Hindlimb muscle (tissue), 1 donor: ENCODE results near the gene LRFN2. TPM values are rescaled to one million over a fixed set of nuclear protein-coding genes. Genes with fewer than 3 reads are reported as not detected.

ENCODE experiments used
- DNase-seq: peaks from one replicate; pipeline ENCODE4 v3.0.0-alpha.2; 2013
- polyA plus RNA-seq: library from polyadenylated mRNA; unstranded; fragments of 120-200 nt; gene quantifications from one replicate; pipeline ENCODE4 v1.2.1, GENCODE V29; 2013; ENCODE audit not compliant: insufficient read length

LRFN2 gene
- polyA plus RNA-seq, 1 donor: 0.08 TPM

DNA sequence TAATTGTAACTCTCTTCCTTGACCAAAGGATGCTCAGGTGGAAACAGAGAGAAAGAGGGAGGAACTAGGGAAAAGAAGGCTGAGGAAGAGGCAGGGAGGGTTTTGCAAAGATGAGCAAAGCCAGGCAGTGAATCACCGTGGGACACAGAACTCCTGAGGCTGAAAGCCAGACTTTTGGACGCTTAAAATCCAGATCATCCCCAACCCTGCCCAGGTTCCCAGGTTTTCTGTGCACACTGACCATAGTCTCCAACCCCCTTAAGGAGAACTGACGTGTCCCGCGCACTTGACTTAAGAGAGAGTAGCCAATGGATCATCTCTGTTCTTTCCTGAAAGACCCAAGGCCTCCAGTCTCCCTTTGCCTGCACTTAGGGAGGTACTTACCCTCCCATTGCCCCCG, 75.3 kb downstream of the LRFN2 start:
- DNase-seq: no peak

DNA sequence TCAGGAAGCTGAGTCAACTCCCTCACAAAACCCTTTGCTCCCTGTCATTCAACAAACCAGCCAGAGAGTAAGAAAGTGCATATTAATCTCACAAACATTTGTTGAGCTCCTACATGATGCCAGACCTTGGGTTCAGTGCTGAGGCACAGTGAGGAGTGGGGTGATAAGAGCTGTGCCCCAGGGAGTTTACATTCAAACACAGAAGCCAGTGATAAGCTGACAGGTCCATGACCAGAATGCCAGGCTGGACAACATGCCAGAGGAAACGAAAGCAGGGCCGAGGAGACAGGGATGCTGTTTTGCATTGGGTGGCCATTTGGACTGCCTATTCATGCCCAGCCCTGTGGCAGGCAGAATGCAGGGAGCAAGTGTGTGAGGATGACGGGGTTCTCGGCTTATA, 76.7 kb downstream of the LRFN2 start:
- DNase-seq: no peak

GRCh38 chr6:40509716-40510260, 77.4 kb downstream of the LRFN2 start:
- DNase-seq: no peak

DNA sequence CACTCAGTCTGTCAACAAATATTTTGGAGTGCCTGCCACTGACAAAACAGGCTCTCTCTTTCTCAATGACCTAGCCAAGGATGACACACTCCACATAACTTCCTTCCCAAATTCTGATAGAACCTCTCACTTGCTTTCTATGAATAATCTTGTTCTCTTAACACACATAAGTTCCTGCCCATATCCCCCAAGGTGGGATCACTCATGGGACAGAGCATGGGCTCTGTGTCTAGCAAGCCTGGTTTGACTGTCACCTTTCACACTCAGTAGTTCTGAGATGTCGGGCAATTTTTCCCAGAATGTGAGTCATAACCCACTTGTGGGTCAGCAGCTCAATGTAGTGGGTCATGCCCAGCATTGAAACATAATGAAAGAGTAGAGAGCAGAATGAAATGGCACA, 78.1 kb downstream of the LRFN2 start:
- DNase-seq: no peak

DNA sequence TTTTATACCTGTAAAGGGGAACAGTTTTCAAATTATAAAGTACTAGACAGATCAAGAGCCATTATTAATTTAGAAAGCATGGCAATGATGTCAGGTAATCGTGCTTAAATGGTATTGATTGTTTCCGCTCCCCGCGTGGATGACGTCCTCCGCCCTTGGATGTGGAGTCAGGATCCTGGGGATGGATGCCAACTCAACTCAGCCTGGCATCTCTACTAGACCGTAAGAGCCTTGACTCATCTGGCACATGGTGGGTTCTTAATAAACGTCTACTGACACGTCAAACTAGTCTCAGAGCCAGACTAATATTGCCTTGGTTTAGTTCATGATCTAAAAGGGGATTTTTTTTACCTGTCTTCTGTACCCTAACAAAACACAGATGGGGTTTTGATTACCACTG, 80.2 kb downstream of the LRFN2 start:
- no peak for DNase-seq

DNA sequence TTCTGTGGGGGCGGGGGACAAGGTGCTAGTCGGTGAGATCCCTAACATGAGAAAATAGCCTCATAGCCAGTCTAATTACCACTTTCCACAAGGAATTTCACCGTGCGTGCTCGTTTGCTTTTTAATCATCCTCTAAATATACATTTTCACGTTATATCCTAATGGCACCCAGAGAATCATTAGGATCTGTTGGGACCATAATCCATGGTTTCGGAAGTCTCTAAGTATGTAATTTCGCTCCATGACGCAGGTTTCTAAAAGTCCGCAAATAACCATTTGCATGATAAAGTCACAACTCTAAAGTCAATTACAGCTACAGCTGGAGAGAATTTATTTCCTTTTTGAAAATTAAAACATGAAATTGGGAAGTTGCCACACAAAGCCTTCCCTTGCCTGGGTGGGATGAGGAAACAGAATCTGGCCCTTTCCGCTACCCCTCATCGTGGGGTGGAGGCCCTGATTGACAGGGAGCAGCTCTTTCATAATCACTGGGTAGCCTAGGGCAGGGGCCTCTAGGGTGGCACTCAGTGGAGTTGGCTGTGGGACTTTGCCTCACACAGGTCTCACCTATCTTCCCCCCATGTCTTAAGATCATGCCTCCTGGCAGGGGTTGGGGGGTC, 81.9 kb downstream of the LRFN2 start:
- no peak for DNase-seq

- DNase-seq: no peak
Observed at GRCh38 chr6:40504274-40504673, 82.9 kb downstream of the LRFN2 start.

- DNase-seq: no peak
Observed at GRCh38 chr6:40500227-40500626, 86.9 kb downstream of the LRFN2 start.

DNA sequence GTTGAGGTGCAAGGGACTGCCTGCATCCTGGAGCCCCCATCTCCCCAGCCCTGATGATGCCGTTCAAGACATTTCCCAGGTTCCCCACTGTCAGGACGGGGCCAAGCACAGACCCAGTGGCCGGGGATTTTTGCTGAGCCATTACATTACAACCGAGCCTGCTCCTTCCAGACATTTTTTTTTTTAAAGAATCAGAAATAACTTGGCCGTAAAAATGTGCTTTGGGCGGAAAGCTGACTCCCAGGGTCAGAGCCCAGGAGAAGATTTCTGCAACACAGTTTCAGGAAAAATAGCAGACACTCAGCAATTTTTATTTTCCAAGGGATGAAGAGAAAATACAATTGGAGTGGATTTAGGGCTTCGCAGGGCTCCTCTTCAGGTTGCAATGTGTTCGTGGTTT, 87.9 kb downstream of the LRFN2 start:
- DNase-seq: peak; percentile 70

GRCh38 chr6:40498148-40498547, 89.0 kb downstream of the LRFN2 start:
- DNase-seq: no peak

DNA sequence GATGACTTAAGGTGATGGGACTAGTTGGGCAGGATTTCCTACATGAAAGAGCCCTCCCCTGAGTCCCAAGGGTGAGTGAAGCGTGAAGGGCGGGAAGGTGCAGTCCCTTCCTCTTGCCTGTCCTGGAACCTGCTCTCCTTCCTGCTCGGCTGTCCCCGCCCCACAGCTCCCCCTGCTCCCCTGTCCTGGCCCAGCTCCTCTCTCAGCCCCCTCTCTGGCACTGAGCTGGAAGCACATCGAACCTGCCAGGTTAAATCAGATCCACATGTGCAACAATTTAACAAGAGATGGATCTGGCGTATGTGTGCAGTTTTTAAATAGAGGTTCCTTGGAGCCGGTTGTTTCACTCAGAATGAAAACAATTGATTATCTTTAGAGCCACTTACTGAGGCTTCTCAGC, 95.0 kb downstream of the LRFN2 start:
- DNase-seq: peak; percentile 46

- DNase-seq: no peak
Observed at GRCh38 chr6:40490508-40490907, 96.7 kb downstream of the LRFN2 start.

GRCh38 chr6:40489798-40490197, 97.4 kb downstream of the LRFN2 start:
- DNase-seq: no peak

GRCh38 chr6:40486576-40486975, 100.6 kb downstream of the LRFN2 start:
- no peak for DNase-seq

DNA sequence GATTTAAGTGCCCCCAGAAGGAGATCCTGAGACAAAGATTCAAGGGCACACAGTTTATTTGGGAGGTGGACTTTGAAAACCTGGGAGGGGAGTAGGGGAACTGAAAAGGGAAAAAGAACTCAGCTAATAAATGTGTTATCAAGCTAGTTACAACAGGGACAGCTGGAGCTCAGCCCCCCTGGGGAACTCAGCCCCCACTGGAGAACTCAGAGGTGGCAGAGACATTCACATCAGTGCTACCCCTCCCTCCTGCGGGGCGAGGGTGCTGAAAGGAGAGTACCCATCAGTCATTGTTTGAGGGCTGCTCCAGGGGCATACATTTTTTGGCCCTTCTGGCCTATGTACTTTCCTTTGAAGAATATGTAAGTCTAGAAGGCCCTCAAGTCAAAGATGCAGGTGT, 101.4 kb downstream of the LRFN2 start:
- no peak for DNase-seq

DNA sequence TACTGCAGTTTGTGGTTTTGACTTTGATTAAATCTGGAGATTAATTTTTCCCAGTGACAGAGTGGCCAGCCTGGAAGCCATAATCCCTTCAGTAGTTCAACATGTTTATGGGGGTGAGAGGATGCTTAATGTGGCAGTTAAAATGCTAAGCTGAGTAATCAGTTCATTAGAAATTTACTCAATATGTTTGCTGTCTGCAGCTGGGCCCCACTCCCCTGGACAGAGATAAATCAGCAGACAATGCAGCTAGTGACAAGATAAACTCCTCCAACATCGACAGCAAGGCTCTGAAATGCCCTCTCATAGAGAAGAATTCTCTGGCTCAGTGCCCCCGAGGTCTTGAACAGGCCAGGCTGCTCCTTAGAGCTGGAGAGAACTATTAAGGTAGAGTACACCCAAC, 101.9 kb downstream of the LRFN2 start:
- no peak for DNase-seq

GRCh38 chr6:40484066-40484465, 103.1 kb downstream of the LRFN2 start:
- no peak for DNase-seq

GRCh38 chr6:40482532-40482931, 104.6 kb downstream of the LRFN2 start:
- DNase-seq: no peak

- no peak for DNase-seq
Observed at GRCh38 chr6:40480678-40481077, 106.5 kb downstream of the LRFN2 start.

- DNase-seq: peak; percentile 47
Observed at GRCh38 chr6:40479706-40480105, 107.5 kb downstream of the LRFN2 start.

GRCh38 chr6:40477246-40478126, 109.7 kb downstream of the LRFN2 start:
- no peak for DNase-seq

- no peak for DNase-seq
Observed at GRCh38 chr6:40476673-40477072, 110.5 kb downstream of the LRFN2 start.

DNA sequence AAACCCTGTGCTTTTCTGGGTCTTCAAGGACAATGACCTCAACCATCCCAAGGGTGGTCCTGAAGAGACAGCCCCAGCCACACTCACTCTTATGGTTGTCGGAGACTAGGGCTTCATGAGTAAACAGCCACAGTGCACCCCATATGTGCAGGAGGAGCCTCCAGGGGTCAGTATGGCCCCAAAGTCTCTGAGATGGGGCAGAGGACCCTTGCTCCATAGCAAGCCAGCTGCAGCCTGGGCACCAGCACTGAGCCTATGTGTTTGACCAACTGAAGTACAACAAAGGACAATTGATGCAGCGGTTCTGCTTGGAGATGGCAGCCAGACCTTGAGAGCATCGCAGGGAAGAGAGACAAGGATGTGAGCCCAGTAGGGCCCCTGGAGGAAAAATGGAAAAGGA, 112.2 kb downstream of the LRFN2 start:
- DNase-seq: no peak

DNA sequence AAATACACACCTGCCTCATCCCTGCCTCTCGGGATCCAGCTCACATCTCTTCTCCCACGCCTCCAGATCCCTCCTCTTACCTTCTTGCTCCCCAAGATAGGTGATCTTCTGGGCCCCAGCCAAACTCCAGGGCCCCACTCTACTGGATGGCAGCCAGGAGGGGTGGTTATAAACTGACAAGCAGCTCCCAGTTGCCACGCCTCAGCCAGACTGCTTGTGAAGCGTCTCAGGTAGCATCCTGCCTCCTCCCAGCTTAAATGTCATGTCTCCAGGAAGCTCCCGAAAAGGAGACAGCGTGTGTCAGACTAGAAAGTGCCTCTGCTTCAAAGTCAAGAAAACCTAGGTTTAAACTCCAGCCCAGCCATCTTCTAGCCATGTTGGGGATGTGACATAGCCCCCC, 114.1 kb downstream of the LRFN2 start:
- no peak for DNase-seq
